OCI-LY7 (cell line): ENCODE data around the gene NBEA. TPM values are rescaled to one million over a fixed set of nuclear protein-coding genes. Genes with fewer than 3 reads are reported as not detected.

Experiments used
- BruUV-seq: library from RNA; stranded (reverse); fragments of 400-500 nt; replicated peaks from 2 replicates; lab custom pipeline; 2021; lab: Mats Ljungman, UMichigan
- CTCF ChIA-PET: fragments of 300-600 bp; sonication (Branson Sonifier 250); formaldehyde crosslinking; loops from one replicate; lab custom pipeline; 2022; ENCODE audit warnings: antibody characterized with exemption; ENCODE audit not compliant: unreplicated experiment; lab: Charles Lee
- POLR2A ChIA-PET: fragments of 300-600 bp; sonication (Branson Sonifier 250); formaldehyde crosslinking; loops from one replicate; lab custom pipeline; 2022; ENCODE audit warnings: antibody characterized with exemption; lab: Charles Lee
- DNase-seq: peaks from one replicate; pipeline ENCODE4 v3.0.0-alpha.2; 2015; ENCODE audit warnings: low spot score
- H2AFZ ChIP-seq: fragments of 200-600 bp; sonication (generic), shearing (Covaris generic); 2 replicates; pipeline ENCODE4 v1.6.1; 2014; ENCODE audit warnings: mild to moderate bottlenecking, antibody characterized with exemption, low read length, moderate library complexity
- H3K27ac ChIP-seq: fragments of 200-600 bp; sonication (generic); 2 replicates; pipeline ENCODE4 v1.5.1; 2014; ENCODE audit warnings: mixed run types, low read depth, mild to moderate bottlenecking, moderate library complexity, low read length, inconsistent platforms; ENCODE audit not compliant: poor library complexity, severe bottlenecking
- H3K36me3 ChIP-seq: fragments of 200-600 bp; sonication (generic); 2 replicates; pipeline ENCODE4 v1.6.1; 2014; ENCODE audit warnings: mild to moderate bottlenecking, antibody characterized with exemption, low read length, moderate library complexity, mixed read lengths; ENCODE audit not compliant: insufficient read depth
- H3K4me1 ChIP-seq: fragments of 200-600 bp; sonication (generic); 2 replicates; pipeline ENCODE4 v1.5.1; 2014; ENCODE audit warnings: mild to moderate bottlenecking, low read length; ENCODE audit not compliant: insufficient read depth, poor library complexity, severe bottlenecking
- H3K4me2 ChIP-seq: fragments of 200-600 bp; sonication (generic); 2 replicates; pipeline ENCODE4 v1.6.1; 2014; ENCODE audit warnings: mild to moderate bottlenecking, low read length
- H3K4me3 ChIP-seq: fragments of 200-600 bp; sonication (generic); 2 replicates; pipeline ENCODE4 v1.5.1; 2014; ENCODE audit warnings: mild to moderate bottlenecking, low read depth, low read length; ENCODE audit not compliant: poor library complexity, severe bottlenecking
- H3K79me2 ChIP-seq: fragments of 200-600 bp; sonication (generic); 2 replicates; pipeline ENCODE4 v1.6.1; 2016; ENCODE audit warnings: low read depth, mild to moderate bottlenecking, low read length, moderate library complexity, mixed read lengths; ENCODE audit not compliant: insufficient read depth
- H3K9me2 ChIP-seq: fragments of 200-600 bp; sonication (generic); 2 replicates; pipeline ENCODE4 v1.6.1; 2016; ENCODE audit warnings: mild to moderate bottlenecking, low read length, mixed read lengths; ENCODE audit not compliant: insufficient read depth
- H3K9me3 ChIP-seq: fragments of 200-600 bp; sonication (generic); 2 replicates; pipeline ENCODE4 v1.6.1; 2014; ENCODE audit warnings: mild to moderate bottlenecking, mixed run types, low read length, mixed read lengths
- H4K20me1 ChIP-seq: fragments of 200-600 bp; sonication (generic); 2 replicates; pipeline ENCODE4 v1.6.1; 2014; ENCODE audit warnings: mild to moderate bottlenecking, antibody characterized with exemption, low read length, moderate library complexity, mixed read lengths; ENCODE audit not compliant: insufficient read depth
- CTCF ChIP-seq: fragments of 200-600 bp; sonication (generic); conservative IDR thresholded peaks from 2 replicates; pipeline ENCODE4 v1.5.1; 2014; ENCODE audit warnings: mild to moderate bottlenecking, antibody characterized with exemption, low read length, moderate library complexity, mixed read lengths
- EZH2phosphoT487 ChIP-seq: fragments of 200-600 bp; sonication (generic); IDR thresholded peaks from 2 replicates; pipeline ENCODE4 v1.6.1; 2018; ENCODE audit warnings: low read depth, borderline replicate concordance, mild to moderate bottlenecking, mixed run types, antibody characterized with exemption, low read length, moderate library complexity, mixed read lengths
- intact Hi-C: fragments of 100-400 bp; cut with micrococcal nuclease; formaldehyde crosslinking; loops from one replicate; pipeline ENCODE4 v1.10.0; 2022; ENCODE audit not compliant: unreplicated experiment
- total RNA-seq, 2 experiments: library from RNA; depleted of rRNA in 1 of 2; stranded (reverse); fragments of >200 nt in 1 of 2; shearing (Covaris generic) in 1 of 2; gene quantifications; 2 replicates each; pipeline ENCODE4 v1.2.3, GENCODE V29; 2014 to 2022

Gene NBEA
- total RNA-seq, 2 experiments from 2014 or later = 3.6 to 11.0 TPM

GRCh38 chr13:35557475-35557874 lies 615.4 kb downstream of the NBEA start:
- BruUV-seq = no TSS peak
- no peaks in the 10 kb centered on the region for H3K36me3 ChIP-seq
- no peak for TF ChIP-seq CTCF
- no peak for TF ChIP-seq EZH2phosphoT487

GRCh38 chr13:35561540-35561939 lies 619.5 kb downstream of the NBEA start:
- Histone ChIP-seq H3K27ac (no peak overlapping the region), H3K36me3 (no peaks in the 10 kb centered on the region), H4K20me1 (no peaks in the 10 kb centered on the region), H3K79me2 (no peaks in the 10 kb centered on the region), H3K4me3 (no peak overlapping the region), H2AFZ (no peak overlapping the region), H3K4me2 (no peak overlapping the region), H3K9me2 (no peaks in the 10 kb centered on the region), H3K9me3 (no peaks in the 10 kb centered on the region), H3K4me1 (no peaks in the 10 kb centered on the region)
- intact Hi-C loops = no loop called here
- no peak for DNase-seq
- TF ChIP-seq EZH2phosphoT487 (no peak), CTCF (no peak)
- ChIA-PET CTCF (no interaction called here), POLR2A (no interaction called here)
- BruUV-seq = no TSS peak

More at GRCh38 chr13:35557475-35557874, 615.4 kb downstream of the NBEA start:
- no peaks in the 10 kb centered on the region for H3K9me2 ChIP-seq
- ChIA-PET POLR2A (no interaction called here), CTCF (no interaction called here)
- no peaks in the 10 kb centered on the region for H3K4me1 ChIP-seq
- no peaks in the 10 kb centered on the region for H3K9me3 ChIP-seq
- no peak overlapping the region for H2AFZ ChIP-seq
- H3K79me2 ChIP-seq = no peaks in the 10 kb centered on the region
- no peak overlapping the region for H3K27ac ChIP-seq
- DNase-seq = no peak
- intact Hi-C loops = no loop called here
- H3K4me2 ChIP-seq = no peak overlapping the region
- no peaks in the 10 kb centered on the region for H4K20me1 ChIP-seq
- no peak overlapping the region for H3K4me3 ChIP-seq

- H3K4me1 ChIP-seq = no peaks in the 10 kb centered on the region
- intact Hi-C loops = no loop called here
- no peaks in the 10 kb centered on the region for H3K79me2 ChIP-seq
- H4K20me1 ChIP-seq = no peaks in the 10 kb centered on the region
- ChIA-PET CTCF (no interaction called here), POLR2A (interaction anchor here (1.7 kb wide), 1 partner anchor 10 kb away, joined by 6 read pairs; no protein-coding TSS in a partner anchor)
- no peaks in the 10 kb centered on the region for H3K9me2 ChIP-seq
- H3K4me2 ChIP-seq = no peak overlapping the region
- H3K9me3 ChIP-seq = no peaks in the 10 kb centered on the region
- BruUV-seq = no TSS peak
- H2AFZ ChIP-seq = no peak overlapping the region
- H3K27ac ChIP-seq = no peak overlapping the region
- TF ChIP-seq EZH2phosphoT487 (no peak), CTCF (no peak)
- no peaks in the 10 kb centered on the region for H3K36me3 ChIP-seq
- H3K4me3 ChIP-seq = no peak overlapping the region
- DNase-seq = no peak
Observed at GRCh38 chr13:35565273-35565672, 623.2 kb downstream of the NBEA start.
